Stimulated activated CD8-positive, alpha-beta memory T cell treated with anti-CD3 and anti-CD28 coated beads, Interleukin-2, amount 100 ng/mL, for 48 hours (primary cell): Measurements from ENCODE around the gene ALPK3.

ENCODE experiments used
- DNase-seq, 2 donors: peaks; one replicate each; pipeline ENCODE4 v3.0.0-alpha.2; 2020; ENCODE audit warnings: low read depth in 2 of 2

Gene ALPK3

DNA sequence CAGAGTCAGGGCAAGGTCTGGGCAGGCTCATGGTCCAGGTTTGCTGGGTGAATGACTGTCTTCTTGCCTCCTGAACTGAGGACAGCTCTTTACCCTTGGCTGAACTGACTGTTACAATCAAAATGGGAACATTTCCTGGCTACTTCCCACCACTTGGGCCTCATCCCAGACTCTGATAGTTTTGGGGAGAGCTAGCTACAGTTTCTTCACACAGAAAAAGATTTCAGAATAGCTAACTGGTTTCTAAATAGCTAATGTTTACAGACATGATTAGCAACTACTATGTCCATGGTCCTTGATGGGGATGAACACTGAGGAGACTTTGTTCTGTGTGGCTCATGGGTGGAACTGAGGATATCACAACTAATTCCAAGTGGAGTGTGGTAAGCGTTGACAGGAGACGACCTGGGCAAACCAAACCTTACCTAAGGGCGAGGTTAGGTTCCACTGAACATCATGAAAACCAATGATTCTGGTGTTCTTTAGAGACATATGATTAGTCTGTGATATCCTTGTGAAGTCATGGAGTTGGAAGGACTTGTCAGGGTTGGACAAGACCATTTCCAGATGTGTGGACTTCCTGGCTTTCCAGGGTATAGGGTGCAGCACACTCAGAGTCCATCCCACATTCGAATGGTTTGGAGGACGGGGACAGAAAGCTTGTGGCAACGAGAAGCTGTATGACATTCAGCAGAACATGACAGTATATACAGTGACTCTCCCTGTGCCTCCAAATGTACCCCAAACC lies 7.3 kb downstream of the ALPK3 start:
- no peak for DNase-seq

DNA sequence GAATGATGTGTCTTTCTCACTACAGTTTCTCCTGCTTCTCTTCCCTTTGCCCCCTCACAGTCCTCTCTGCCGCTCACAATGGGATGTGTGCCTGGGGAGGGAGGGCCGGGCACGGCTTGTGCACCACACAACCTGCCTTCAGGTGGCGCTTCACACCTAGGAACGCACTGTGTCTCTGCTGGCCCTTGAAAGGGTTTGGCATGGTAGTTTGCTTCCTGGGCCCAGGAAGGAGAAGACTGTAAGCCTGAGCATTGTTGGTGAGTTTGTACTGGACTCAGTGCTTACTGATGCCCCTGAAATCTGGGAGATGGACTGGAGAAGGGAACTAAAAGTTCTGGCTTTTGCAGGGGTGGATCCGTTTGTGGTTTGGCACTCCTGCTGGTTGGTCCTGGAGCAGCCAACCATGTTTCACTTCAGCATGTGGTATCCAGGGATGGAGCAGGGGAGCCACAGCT lies 9.2 kb downstream of the ALPK3 start:
- no peak for DNase-seq

- no peak for DNase-seq
Measured at GRCh38 chr15:84827246-84827645, 10.1 kb downstream of the ALPK3 start.

DNA sequence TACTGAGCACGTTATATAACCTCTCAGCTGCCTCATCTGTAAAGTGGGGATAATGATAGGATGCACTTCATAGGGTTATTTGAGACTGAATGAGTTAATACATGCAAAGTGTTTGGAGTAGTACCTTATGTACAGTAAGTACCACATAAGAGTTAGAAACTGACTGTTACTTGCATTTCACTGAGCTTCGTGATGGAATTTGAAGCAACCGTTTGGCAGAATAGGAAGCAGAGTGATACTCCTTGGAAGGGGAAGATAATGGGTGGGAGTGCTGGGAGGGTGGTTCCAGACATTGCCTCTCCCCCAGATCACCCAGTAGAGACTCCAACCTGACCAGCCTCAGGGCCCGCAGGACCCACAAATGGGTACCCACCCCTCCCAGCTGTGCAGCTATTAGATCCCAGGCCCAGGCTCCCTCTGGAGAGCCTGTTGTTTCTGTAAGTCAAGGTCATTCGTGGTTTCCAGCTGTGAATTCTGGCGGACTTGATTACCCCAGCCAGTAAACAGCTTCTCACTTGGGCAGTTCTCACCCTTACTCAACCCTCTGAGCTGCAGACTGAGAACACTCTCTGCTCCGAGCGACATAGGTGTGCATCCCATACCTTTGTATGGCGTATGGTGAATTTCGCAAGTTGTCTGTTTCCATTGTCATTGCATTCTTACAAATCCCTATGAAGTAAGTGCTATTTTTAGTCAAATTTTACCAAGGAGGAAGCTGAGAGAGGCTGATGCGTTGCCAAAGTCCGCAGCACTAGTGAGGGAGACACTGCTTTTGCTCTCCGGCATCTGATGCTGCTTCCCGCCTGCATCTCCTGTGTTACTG lies 11.1 kb downstream of the ALPK3 start:
- no peak for DNase-seq

DNA sequence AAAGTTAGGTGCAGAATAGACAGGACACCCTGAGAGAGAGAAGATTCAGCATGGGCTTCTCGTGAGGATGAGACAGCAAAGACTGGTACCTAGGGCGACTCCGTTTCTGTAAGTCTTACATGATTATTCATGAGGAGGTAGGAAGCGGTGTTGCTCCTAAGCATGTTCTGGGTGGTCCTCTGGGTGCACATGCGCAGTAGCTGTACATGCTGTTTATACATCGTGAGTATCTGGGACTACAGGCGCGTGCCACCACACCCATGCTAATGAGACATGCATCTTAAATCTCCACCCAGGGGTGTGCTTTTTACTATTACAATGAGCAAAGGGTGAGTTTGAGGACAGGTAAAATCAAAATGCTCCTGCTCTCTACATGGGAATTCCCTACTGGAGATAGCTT lies 12.3 kb downstream of the ALPK3 start:
- no peak for DNase-seq

- no peak for DNase-seq
Measured at GRCh38 chr15:84830036-84830435, 12.9 kb downstream of the ALPK3 start.

- DNase-seq = no peak
Measured at GRCh38 chr15:84831028-84831427, 13.9 kb downstream of the ALPK3 start.

DNA sequence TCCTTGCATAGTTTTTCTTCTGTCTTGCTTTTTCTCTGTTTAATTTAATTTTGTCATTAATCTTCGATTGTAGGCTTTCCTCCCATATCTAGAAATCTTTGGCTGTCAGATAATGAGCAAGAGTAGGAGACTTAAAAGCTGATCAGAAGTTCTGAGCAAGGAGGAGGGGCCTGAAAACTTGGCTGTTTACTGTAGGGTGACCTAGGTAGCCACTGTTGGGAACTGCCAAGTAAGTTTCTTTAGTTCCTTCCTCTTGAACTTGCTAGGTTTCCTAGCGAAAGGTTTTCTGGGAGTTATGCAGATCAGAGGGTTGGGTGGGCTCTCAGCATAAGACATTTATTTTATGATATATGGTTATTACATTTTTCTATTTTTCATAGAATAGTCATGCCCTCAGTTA lies 14.5 kb downstream of the ALPK3 start:
- DNase-seq = no peak

- no peak for DNase-seq
Measured at GRCh38 chr15:84832448-84833040, 15.4 kb downstream of the ALPK3 start.

GRCh38 chr15:84833447-84834228 lies 16.5 kb downstream of the ALPK3 start:
- no peak for DNase-seq

GRCh38 chr15:84834229-84834955 lies 17.2 kb downstream of the ALPK3 start:
- DNase-seq = no peak

DNA sequence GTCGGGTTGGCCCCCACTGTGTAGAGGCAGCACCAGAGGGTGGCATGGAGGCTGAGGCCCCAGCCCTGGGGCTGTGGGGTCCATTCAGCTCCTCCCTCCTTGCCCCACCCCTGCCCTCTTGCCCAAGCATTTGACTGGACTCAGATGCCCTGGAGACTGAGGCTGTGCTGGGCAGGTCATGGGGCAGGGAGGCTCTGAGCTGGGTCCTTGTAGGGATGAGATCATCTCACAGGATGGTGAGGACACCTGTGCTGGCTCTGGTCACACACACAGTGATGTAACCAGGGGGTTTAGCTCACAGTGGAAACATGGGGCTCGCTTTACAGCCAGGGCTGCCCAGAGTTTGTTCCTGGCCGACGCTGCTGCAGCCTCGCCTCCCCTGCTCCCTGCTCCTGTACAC lies 17.8 kb downstream of the ALPK3 start:
- no peak for DNase-seq

DNA sequence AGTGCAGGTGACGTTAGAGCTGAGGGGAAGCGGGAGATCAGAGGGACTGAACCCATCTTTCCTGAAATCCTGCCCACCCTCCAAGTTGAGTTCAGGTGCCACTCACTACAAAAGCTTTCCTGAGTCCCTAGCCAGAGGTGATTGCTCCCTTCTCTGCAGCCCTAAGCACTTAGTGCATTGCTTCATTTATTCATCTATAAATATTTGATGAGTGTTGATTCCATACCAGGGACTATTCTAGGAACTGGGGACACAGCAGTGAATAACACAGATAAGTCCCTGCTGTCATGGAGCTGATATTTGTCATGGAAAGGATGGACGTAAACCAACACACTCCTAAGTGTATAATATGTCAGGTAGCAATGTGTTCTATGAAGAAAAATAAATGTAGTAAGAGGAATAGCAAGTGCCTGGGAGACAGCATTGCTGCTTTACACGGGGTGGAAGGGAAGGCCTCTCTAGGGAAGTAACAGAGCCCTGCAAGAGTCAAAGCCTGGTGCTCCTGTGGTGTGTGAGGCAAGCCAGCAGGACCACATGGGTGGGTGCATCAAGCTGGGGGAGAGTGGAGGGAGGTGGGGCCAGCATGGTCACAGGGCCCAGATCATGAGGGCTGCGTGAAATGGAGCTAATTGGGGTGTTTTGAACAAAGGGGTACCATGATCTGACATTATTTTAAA lies 18.6 kb downstream of the ALPK3 start:
- DNase-seq = no peak

DNA sequence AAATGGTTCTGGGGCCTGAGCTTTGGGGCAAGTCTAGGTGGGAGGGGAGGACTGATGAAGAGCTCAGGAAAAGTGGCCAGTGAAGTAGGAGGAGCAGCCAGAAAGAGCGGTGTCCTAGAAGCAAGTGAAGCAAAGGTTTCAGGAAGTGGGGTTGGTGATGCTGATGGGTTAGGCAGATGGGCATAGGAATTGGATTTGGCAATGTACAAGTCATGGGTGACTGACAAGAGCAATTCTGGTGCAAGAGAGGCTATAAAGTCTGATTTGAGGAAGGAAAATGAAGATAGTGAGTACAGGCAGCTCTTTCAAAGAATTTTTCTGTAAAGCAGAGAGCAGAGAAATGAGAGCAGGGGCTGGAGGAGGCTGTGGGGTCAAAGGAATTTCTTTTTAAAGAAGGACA lies 19.7 kb downstream of the ALPK3 start:
- DNase-seq = no peak

DNA sequence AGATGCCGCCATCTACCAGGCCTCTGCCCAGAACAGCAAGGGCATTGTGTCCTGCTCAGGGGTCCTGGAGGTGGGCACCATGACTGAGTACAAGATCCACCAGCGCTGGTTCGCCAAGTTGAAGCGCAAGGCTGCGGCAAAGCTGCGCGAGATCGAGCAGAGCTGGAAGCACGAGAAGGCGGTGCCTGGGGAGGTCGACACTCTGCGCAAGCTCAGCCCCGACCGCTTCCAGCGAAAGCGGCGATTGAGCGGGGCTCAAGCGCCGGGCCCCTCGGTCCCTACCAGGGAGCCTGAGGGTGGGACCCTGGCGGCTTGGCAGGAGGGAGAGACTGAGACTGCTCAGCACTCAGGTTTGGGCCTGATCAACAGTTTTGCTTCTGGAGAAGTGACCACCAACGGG lies 22.6 kb downstream of the ALPK3 start:
- DNase-seq = no peak

DNA sequence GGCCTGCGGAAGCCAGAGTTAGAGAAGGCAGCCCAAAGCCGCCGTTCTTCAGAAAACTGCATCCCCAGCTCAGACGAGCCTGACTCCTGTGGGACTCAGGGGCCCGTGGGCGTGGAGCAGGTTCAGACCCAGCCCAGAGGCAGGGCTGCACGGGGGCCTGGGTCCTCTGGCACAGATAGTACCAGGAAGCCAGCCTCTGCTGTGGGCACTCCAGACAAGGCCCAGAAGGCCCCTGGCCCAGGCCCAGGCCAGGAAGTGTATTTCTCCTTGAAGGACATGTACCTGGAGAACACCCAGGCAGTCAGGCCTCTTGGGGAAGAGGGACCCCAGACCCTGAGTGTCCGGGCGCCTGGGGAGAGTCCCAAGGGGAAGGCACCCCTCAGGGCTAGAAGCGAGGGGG lies 23.1 kb downstream of the ALPK3 start:
- no peak for DNase-seq

DNA sequence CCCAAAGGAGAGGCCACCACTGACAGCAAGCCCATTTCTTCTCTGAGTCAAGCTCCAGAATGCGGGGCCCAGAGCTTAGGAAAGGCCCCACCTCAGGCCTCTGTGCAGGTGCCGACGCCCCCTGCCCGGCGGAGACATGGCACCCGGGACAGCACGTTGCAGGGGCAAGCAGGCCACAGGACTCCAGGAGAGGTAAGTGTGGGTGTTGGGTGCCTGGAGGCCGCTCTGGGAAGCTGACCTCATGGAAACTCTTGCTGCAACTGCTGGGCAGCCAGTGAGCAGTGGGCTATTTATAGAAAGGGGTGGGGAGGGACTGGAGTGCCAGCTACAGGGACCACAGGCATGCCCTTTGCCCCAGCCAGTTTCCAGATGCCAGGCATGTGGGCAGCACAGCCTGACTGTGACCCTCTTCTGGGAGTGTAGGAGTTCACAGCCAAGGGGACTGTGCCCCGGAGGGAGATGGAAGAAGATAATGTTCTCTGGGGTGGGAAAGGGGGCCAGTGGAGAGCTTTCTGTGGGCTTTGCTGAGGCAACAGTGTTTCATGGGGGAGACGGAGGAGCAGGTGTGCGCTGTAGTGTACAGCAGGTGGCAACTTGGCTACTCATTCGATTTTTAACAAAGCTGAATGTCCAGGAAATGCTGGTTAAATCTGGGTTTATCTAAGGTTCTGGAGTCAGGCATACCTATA lies 23.7 kb downstream of the ALPK3 start:
- no peak for DNase-seq

GRCh38 chr15:84842781-84843180 lies 25.6 kb downstream of the ALPK3 start:
- DNase-seq = no peak

- no peak for DNase-seq
Measured at GRCh38 chr15:84844964-84845363, 27.8 kb downstream of the ALPK3 start.

DNA sequence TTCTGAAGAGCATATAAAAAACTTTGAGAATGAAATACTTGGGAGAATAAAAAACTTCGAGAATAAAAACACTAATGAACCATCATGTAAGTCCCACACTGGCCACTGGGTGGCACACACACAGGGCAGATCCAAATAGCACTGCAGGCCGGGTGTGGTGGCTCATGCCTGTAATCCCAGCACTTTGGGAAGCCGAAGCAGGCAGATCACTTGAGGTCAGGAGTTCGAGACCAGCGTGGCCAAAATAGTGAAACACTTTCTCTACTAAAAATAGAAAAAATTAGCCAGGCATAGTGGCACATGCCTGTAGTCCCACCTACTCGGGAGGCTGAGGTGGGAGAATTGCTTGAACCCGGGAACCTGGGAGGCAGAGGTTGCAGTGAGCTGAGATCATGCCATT lies 28.5 kb downstream of the ALPK3 start:
- DNase-seq = peak; percentile 11 to 21
